MM.1S (cell line): Measurements from ENCODE around the gene ADAM8.

Source experiments
- DNase-seq: peaks from one replicate; pipeline ENCODE4 v3.0.0-alpha.2; 2015
- H2AFZ ChIP-seq: fragments of 300-600 bp; sonication (generic); 2 replicates; pipeline ENCODE4 v1.6.0; 2016; ENCODE audit warnings: antibody characterized with exemption, low read length
- H3F3A ChIP-seq: fragments of 300-600 bp; sonication (generic); 2 replicates; pipeline ENCODE4 v1.6.1; 2016; ENCODE audit warnings: mild to moderate bottlenecking, antibody characterized with exemption, low read length, moderate library complexity, mixed read lengths; ENCODE audit not compliant: insufficient read depth
- H3K27ac ChIP-seq: fragments of 300-600 bp; sonication (generic); 2 replicates; pipeline ENCODE4 v1.5.1; 2016; ENCODE audit warnings: mild to moderate bottlenecking, low read length
- H3K27me3 ChIP-seq: fragments of 300-600 bp; sonication (generic); replicated peaks from 2 replicates; pipeline ENCODE4 v1.6.0; 2016; ENCODE audit warnings: low read length; ENCODE audit not compliant: insufficient read depth
- H3K36me3 ChIP-seq: fragments of 300-600 bp; sonication (generic); replicated peaks from 2 replicates; pipeline ENCODE4 v1.6.1; 2016; ENCODE audit warnings: mild to moderate bottlenecking, low read length, mixed read lengths; ENCODE audit not compliant: insufficient read depth
- H3K4me1 ChIP-seq: fragments of 300-600 bp; sonication (generic); 2 replicates; pipeline ENCODE4 v1.6.1; 2016; ENCODE audit warnings: low read length, mixed read lengths
- H3K4me2 ChIP-seq: fragments of 300-600 bp; sonication (generic); 2 replicates; pipeline ENCODE4 v1.6.0; 2016; ENCODE audit warnings: low read depth, low read length
- H3K4me3 ChIP-seq: fragments of 300-600 bp; sonication (generic); 2 replicates; pipeline ENCODE4 v1.5.1; 2016; ENCODE audit warnings: low read length, mixed read lengths
- H3K79me2 ChIP-seq: fragments of 300-600 bp; sonication (generic); 2 replicates; pipeline ENCODE4 v1.6.1; 2016; ENCODE audit warnings: mixed run types, low read length, mixed read lengths
- H3K9ac ChIP-seq: fragments of 300-600 bp; sonication (generic); 2 replicates; pipeline ENCODE4 v1.6.1; 2016; ENCODE audit warnings: low read length, mixed read lengths
- H3K9me2 ChIP-seq: fragments of 300-600 bp; sonication (generic); replicated peaks from 2 replicates; pipeline ENCODE4 v1.6.1; 2016; ENCODE audit warnings: mild to moderate bottlenecking, low read length, mixed read lengths; ENCODE audit not compliant: insufficient read depth
- H3K9me3 ChIP-seq: fragments of 300-600 bp; sonication (generic); replicated peaks from 2 replicates; pipeline ENCODE4 v1.6.1; 2016; ENCODE audit warnings: mild to moderate bottlenecking, low read length, mixed read lengths; ENCODE audit not compliant: insufficient read depth
- H4K20me1 ChIP-seq: fragments of 300-600 bp; sonication (generic); 2 replicates; pipeline ENCODE4 v1.6.1; 2016; ENCODE audit warnings: mild to moderate bottlenecking, low read length, moderate library complexity, mixed read lengths; ENCODE audit not compliant: insufficient read depth
- EZH2 ChIP-seq: fragments of 300-600 bp; sonication (generic); optimal IDR thresholded peaks from 2 replicates; pipeline ENCODE3; 2017; ENCODE audit warnings: low read depth, mild to moderate bottlenecking, antibody characterized with exemption, low read length, mixed read lengths
- EZH2phosphoT487 ChIP-seq: fragments of 300-600 bp; sonication (generic); IDR thresholded peaks from 2 replicates; pipeline ENCODE4 v1.6.1; 2018; ENCODE audit warnings: antibody characterized with exemption, low read length
- TF ChIP-seq, protein P1 (sequence below): fragments of 300-600 bp; sonication (generic); IDR thresholded peaks from 2 replicates; pipeline ENCODE4 v1.5.1; 2016; ENCODE audit warnings: antibody characterized with exemption, low read length, mixed read lengths

The ADAM8 gene

DNA sequence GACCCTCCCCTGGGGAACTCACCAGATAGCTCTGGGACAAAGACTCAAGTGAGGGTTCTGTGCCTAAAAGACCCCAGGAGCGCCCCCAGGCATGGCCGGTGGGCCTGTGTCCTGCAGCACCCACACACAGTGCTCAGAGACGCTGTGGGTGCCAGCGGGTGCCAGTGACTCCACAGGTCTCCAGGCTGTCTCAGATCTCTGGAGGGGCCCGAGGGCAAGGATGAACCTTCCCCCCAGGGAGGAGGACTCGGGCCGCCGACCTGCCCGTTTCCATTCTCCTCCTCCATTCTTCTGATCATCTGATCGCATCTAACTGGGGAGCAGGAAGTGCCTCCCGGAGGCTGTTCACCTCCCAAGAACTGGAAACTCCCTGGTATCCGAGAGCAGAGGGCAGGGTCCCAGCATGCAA lies 980 bp downstream of the ADAM8 start:
- Histone ChIP-seq H4K20me1 (no peaks in the 10 kb centered on the region), H3F3A (peaks cover 35% of the 10 kb centered on the region), H3K4me2 (peak overlapping the region; percentile 93), H3K9me3 (no peaks in the 10 kb centered on the region), H3K9ac (peak overlapping the region; percentile 94), H3K9me2 (no peaks in the 10 kb centered on the region), H3K79me2 (peaks cover 54% of the 10 kb centered on the region), H3K27me3 (no peaks in the 10 kb centered on the region), H3K4me1 (peaks cover 27% of the 10 kb centered on the region), H3K27ac (peak overlapping the region; percentile 95), H2AFZ (no peak overlapping the region), H3K4me3 (peak overlapping the region; percentile 82), H3K36me3 (peaks cover 3% of the 10 kb centered on the region)
- peak; percentile 68 for DNase-seq
- TF ChIP-seq EZH2phosphoT487: no peak
- TF ChIP-seq, protein P1, sequence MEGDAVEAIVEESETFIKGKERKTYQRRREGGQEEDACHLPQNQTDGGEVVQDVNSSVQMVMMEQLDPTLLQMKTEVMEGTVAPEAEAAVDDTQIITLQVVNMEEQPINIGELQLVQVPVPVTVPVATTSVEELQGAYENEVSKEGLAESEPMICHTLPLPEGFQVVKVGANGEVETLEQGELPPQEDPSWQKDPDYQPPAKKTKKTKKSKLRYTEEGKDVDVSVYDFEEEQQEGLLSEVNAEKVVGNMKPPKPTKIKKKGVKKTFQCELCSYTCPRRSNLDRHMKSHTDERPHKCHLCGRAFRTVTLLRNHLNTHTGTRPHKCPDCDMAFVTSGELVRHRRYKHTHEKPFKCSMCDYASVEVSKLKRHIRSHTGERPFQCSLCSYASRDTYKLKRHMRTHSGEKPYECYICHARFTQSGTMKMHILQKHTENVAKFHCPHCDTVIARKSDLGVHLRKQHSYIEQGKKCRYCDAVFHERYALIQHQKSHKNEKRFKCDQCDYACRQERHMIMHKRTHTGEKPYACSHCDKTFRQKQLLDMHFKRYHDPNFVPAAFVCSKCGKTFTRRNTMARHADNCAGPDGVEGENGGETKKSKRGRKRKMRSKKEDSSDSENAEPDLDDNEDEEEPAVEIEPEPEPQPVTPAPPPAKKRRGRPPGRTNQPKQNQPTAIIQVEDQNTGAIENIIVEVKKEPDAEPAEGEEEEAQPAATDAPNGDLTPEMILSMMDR: peak; percentile 59

DNA sequence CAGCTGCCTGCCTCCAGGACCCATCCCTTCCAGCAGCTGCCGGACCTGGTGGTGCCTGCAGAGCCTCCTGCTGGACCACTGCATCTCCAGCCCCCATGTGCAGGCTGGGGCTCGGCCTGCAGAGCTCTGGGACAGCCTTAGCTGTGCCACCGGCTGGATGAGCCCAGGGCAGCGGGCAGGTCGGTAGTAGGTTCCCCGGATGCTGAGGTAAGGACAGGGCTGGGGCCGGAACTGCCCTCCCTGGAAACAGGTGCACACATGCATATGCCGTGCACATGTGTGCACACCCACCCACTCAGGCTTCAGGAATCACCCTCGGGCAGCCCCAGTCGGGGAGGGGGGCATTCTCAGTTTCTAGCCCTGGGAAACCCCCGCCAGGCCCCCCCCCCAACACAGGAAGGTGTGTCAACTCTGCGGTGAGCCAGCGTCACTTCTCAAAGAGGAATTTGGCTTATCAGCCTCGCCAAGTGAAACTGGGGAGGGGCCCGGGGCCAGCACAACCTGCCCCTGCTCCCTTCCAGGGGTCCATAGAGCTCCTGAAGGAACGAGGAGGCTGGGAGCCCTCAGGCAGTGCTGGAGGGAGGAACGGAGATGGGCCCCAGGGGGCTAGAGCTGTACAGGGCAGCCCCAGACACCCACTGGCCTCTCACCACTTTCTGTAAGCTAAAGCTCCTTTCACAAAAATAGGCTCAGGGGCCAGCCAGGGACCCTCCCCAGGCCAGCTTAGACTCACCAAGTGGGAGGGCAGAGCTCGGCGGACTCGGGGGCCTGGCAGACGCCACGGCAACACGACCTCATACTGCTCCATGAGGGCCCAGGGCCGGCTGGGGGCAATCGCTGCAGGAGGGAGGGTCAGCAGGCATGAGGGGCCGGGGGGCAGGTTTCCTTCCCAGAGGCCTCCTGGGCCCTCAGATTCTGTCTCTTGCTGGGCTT lies 1.7 kb downstream of the ADAM8 start:
- peak overlapping the region; percentile 82 for H3K4me3 ChIP-seq
- H3K9me3 ChIP-seq: no peaks in the 10 kb centered on the region
- H3F3A ChIP-seq: peaks cover 35% of the 10 kb centered on the region
- peak; percentile 94 for DNase-seq
- peak overlapping the region; percentile 93 for H3K4me2 ChIP-seq
- peaks cover 3% of the 10 kb centered on the region for H3K36me3 ChIP-seq
- H3K9ac ChIP-seq: peak overlapping the region; percentile 94
- TF ChIP-seq EZH2phosphoT487 (no peak), EZH2 (no peak)
- TF ChIP-seq, protein P1: no peak
- no peaks in the 10 kb centered on the region for H4K20me1 ChIP-seq
- no peaks in the 10 kb centered on the region for H3K9me2 ChIP-seq
- H3K27ac ChIP-seq: peak overlapping the region; percentile 95
- H3K4me1 ChIP-seq: peaks cover 27% of the 10 kb centered on the region
- peaks cover 61% of the 10 kb centered on the region for H3K79me2 ChIP-seq
- no peak overlapping the region; the same call in 1 of the 2 replicates for H2AFZ ChIP-seq
- H3K27me3 ChIP-seq: no peaks in the 10 kb centered on the region

- H3K4me1 ChIP-seq: peaks cover 19% of the 10 kb centered on the region
- no peaks in the 10 kb centered on the region for H3K27me3 ChIP-seq
- H3K79me2 ChIP-seq: peaks cover 63% of the 10 kb centered on the region
- no peaks in the 10 kb centered on the region for H3K9me3 ChIP-seq
- H3K4me3 ChIP-seq: no peak overlapping the region
- no peaks in the 10 kb centered on the region for H4K20me1 ChIP-seq
- H3F3A ChIP-seq: peaks cover 33% of the 10 kb centered on the region
- H3K9ac ChIP-seq: no peak overlapping the region
- TF ChIP-seq EZH2 (no peak), EZH2phosphoT487 (no peak)
- TF ChIP-seq, protein P1: no peak
- H3K4me2 ChIP-seq: no peak overlapping the region
- DNase-seq: peak; percentile 4
- no peak overlapping the region for H2AFZ ChIP-seq
- H3K9me2 ChIP-seq: no peaks in the 10 kb centered on the region
- H3K27ac ChIP-seq: no peak overlapping the region
- peaks cover 3% of the 10 kb centered on the region for H3K36me3 ChIP-seq
These were observed 3.0 kb downstream of the ADAM8 start for GRCh38 chr10:133273534-133274143.
